HG02571 (cell line): Measurements from ENCODE around the gene ACOXL.
"Not testable (repeated sequence)": the region's sequence is repeated elsewhere in the genome, so short reads cannot be mapped to it uniquely, and the experiment has no call there.

Source experiments
- ATAC-seq: cut with Tn5 transposase; IDR thresholded peaks from one replicate; pipeline ENCODE4 v1.9.1; 2021; ENCODE audit warnings: mild to moderate bottlenecking, moderate library complexity; ENCODE audit not compliant: unreplicated experiment

ACOXL gene

DNA sequence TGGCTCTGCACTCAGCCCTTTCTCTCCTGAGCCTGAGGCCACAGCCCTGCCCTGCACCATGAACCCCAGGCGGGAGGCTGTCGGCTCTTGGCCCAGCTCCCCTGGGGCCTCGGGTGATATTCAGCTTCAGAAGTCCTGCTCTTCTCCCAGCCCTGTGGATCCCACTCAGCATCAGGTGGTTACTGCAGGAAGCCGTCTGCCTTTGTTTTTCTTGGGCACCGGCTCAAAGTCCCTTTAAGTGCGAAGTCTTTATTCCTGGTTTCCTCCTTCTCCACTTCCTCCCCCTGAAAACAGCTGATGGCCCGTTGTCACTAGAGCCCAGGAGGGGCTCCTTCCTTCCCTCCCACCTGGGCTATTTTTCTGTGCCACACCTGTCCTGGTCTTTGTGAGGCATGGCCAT, 226.8 kb downstream of the ACOXL start:
- no peak for ATAC-seq

DNA sequence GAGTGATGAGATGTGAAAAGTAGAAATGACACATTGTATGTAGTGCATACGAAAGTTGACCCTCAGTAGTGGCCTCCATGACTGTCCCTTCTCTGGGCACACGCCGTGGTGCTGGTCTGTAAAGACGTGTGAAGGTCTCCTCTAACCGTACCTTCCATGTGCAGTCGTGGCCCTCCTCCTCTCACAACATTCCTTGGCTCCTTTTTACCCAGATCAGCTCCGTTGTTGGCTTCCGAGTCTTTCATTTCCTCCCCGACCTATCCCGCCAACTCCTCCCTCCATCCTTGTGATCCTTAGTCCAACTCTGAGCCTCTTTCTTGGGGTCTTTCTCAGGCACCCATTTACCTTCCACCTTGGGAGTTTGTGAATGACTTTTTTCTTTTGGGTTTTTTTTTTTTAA, 227.9 kb downstream of the ACOXL start:
- no peak for ATAC-seq

DNA sequence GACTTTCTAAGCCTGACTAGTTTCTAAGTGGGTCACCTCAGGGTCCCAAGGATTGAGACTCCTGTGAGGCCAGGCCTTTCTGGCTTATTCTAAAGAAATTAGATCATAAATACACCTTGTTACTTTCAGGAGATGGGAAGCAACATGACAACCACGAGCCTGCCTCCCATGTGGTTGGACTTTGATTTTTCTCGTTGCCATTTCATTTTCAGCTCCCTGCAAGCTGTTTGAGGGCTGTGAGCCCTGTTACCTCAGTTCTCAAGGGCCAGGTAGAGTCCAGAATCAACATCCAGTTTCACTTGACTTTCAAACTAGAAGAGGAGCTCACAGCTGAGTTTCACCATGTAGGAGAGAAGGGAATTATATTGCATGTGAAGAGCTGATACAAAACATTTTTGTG, 228.6 kb downstream of the ACOXL start:
- ATAC-seq = no peak

DNA sequence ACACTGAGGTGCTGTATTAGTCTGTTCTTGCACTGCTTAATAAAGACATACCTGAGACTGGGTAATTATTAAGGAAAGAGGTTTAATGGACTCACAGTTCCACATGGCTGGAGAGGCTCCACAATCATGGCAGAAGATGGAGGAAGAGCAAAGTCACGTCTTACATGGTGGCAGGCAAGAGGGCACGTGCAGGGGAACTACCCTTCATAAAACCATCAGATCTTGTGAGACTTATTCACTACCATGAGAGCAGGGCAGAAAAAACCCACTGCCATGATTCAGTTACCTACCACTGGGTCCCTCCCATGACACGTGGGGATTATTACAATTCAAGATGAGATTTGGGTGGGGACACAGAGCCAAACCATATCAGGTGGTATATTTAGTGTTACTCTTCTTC, 229.3 kb downstream of the ACOXL start:
- not testable (repeated sequence) for ATAC-seq

DNA sequence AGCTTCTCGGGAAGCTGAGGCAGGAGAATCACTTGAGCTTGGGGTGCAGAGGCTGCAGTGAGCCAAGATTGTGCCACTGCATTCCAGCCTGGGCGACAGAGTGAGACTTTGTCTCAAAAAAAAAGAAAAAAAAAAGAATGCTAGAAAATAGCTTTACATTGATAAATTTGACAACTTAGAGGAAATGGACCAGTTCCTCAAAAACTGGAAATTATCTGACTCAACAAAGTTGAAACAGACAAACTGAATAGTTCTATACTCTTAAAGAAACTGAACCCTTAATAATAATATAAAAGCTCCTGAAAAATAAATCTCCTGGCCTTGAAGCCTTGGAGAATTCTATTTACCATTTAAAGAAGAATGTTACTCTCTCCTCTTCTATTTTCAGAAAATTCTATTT, 237.3 kb downstream of the ACOXL start:
- no peak for ATAC-seq

DNA sequence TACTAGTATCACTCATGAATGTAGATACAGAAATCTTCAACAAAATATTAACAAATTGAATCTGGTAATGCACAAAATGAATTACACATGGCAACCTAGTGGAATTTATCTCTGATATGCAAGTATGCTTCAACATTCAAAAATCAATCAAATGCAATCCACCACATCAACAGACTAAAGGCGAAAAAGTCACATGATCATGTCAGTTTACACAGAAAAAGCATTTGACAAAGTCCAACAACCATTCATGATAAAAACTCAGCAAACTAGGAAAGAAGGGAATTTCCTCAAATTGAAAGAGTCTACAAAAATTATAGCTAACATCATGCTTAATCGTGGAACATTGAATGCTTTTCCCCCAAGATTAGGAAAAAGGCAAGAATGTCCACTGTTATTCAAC, 237.8 kb downstream of the ACOXL start:
- no peak for ATAC-seq

DNA sequence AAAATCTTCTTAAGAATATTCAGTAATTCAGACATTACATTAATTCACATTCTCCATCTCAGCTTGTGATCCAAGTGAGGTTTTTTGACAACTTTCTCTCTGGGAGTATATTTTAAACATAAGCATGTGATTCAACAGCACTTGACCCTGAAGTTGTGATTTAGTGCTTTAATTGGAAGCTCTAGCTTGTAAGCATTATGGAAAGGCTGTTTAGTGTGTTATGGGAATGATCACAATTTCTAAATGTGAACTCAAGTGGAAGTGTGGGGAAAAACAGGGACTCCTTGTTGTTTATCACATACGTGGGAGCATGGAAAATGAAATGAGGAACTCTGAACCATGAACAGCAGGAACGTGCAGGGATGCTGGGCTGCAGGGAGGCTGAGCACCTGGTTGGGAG, 239.4 kb downstream of the ACOXL start:
- ATAC-seq = no peak

DNA sequence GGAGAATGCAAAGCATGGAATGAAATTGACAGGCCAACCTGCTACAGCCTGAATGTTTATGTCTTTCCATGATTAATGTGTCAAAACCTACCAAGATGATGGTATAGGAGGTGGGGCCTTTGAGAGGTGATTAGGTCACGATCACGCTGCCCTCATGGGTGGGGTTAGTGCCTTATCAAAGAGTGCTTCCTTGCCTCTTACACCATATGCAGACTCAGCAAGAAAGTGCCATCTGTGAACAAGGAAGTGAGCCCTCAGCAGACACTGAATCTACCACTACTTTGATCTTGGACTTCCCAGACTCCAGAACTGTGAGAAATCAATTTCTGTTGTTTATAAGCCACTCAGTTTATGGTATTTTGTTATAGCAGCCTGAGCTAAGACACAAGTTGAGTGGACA, 240.9 kb downstream of the ACOXL start:
- no peak for ATAC-seq

DNA sequence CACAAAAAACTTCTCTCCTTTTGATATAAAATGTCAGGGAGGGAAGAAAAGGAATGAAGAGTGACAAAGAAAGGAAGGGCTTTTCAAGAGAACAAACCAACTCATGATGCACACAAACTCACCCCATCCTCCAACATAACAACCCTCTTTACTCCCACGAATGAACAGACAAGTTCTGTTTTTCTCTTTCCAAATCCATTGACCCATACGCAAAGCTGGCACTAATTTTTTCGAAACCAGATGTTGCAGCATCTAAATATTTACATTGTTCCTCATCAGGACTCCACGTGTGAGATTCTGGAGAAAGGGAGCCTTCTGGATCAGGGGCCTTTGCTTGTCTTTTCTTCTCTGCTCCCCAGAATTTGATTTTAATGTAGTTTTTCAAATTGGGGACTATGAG, 245.0 kb downstream of the ACOXL start:
- ATAC-seq = no peak

DNA sequence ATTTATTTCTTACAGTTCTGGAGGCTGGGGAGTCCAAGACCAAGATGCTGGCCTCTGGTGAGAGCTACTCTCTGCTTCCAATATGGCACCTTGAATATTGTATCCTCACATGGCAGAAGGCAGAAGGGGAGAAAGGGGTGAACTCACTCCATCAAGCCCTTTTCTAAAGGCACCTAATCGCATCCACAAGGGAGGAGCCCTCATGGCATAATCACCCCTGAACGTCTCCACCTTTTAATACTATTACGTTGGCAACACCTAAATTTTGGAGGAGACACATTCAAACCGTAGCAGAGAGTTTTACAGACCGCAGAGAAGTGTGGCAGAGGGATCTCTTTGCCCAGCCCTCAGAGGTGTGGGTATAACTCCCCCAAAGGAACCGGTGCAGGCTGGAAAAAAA, 245.8 kb downstream of the ACOXL start:
- no peak for ATAC-seq

DNA sequence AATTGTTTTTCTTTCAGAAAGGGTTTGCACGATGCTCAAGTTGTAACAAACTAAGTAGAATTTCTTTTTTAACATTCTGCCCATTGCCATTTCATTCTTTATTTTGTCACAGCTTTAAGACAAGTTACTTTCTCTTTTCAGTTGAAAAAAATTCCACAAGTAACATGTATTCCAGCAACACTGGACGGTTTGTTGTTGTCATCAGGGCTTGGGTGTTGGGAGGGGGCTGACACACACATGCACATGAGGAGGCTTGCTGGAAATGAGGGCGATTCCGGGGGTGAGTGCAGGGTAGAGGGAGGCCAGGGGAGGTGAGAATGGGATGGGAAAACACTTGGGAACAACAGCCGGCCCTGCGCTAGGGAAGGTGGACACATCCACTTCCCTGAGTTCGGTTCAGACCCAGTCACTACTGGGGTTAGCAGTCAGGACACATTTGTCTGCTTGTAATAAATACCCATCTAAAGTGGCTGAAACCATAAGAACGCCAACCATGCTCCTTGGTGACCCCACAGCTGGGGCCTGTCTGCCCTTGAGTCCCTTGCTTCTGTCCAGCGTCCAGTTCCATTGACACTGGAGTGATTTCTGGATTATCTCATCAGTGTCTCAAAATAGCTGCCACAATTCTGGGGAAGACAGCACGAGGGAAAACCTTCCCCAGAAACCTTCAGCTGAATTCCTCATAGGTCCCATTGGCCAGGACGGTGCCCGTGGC, 246.5 kb downstream of the ACOXL start:
- no peak for ATAC-seq

DNA sequence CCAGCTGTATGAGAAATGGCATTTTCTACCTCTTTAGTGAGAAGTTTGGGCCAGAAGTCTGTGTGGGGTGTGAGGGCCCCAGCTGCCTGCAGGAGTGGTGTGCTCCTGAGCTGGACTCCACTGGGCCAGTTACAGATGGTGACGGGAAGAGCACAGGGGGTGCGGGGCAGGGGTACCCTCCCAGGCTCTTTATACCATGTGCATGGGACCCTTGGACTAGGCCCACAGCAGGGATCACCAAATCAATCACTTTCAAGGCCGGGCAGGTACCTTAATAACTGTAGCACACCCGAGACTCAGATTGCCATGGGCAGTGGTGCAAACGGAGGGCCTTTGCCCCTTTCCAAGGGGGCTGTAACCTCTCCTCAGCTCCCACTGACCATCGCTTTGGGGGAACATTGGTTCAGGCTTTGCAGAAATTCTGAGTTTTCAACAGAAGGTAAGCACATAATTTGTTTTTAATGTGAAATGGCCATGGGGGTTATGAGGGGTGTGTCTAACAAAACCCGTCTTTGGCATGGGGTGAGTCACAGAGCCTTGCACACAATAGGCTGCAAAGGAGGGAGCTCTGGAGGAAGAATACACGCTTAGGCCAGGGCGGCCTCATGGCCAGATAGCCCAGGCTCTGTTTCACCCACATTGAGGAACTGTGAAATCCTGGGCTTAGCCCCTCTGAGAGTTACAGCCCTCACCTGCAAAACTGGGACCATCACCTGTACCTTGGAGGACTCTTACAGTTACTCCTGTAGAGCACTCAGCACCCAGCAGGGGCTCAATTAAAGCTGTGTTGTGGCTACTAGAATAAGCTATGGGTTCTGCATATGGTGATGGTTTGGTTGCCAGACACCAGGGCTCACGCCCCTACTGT, 247.3 kb downstream of the ACOXL start:
- no peak for ATAC-seq

DNA sequence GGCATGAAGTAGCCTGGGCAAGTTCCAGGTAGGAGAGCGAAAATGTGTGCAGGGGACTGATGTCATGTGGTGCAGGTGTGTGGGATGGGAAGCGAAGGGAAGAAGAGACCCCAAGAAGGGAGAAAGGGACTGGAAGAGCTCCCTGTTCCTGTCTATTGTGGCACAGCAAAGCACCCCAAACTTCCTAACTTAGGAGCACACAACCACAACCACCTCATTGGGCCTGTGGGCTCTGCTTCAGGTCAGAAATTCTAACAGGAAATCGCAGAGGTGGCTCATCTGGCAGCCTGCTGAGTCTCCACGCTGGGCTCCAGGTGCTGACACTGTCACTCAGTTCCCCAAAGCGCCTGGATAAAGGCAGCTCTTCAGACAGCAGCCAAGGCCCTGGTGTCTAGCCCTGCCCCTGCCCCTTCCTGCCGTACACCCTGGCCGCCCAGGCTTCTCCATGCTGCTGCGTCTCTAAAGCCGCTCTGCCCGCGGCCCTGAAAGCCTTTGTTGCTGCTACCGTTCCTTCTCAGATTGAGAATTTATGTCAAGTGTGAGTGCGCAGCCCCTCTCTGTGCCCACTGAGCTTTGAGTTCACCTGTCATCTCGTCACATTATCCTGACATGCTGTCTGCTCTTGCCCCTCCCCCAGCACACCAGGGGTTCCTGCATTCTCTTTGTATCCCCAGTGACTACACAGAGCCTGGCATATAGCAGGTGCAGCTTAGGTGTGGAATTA, 248.1 kb downstream of the ACOXL start:
- ATAC-seq = no peak

DNA sequence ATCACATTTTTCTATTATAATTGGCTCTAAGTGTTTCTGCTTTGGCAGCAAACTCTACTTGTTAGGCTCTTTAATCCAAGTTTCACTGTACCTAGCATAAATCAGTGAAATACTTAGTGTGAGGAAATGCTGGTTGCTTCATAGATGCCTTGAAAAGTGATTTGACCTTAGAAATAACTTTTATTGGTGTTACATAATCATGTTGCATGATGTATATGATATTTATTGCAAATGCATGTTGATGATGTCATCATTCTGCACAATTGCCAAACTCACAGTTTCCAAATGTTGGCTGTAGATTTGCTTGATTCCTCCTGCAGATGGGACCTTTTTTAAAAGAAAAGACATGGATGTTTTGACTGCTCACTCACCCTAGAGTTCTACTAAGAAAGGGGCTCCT, 250.8 kb downstream of the ACOXL start:
- ATAC-seq = no peak

DNA sequence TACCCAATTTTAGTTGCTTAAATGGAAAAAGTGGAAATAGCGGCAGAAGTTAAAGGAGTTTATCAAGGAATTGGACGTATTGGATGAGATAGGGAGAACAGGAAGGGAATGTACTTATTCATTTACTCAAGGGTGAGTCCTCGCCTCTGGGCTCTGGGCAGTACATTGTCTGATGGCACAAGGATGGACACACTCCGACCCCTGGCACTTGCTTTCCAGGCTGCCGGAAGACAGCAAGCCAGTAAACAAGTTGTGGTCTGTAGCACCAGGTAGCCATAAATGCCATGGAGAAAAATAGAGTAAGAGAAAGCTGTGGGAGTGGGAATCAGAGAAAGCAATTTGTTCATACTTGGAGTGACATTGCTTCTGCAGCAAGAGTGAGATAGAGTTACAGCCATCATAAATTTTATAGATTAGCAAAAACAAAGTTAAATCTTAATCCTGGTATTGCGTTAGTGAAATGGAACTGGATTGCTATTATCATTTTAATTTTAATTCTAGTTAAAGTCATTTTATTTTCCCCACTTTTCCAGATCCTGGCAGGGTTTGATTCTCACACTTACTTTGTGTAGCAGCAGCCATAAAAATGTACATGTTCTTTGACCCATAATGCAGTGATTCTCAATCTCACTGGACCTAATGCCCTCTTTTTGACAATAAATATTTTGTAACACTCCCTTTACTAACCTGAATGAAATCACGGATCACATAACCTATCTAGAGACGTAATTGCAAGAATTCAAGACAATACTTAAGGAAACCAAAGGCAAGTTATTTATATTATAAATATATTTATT, 252.5 kb downstream of the ACOXL start:
- no peak for ATAC-seq

DNA sequence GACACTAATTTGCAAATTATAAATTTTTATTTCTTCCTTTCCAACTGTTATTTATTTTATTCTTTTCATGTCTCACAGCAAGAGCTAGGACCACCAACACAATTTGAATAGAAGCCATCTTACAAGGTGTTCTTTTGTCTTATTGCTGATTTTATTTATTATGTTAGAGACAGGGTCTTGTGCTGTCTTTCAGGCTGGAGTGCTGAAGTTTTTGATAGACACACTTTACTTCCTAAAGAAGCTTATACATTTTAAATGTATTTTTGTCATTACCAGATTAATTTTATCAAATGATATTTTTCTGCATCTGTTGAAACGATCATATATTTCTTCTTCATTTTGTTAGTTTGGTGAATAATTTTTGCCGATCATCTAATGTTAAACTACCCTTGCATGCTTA, 258.1 kb downstream of the ACOXL start:
- no peak for ATAC-seq

DNA sequence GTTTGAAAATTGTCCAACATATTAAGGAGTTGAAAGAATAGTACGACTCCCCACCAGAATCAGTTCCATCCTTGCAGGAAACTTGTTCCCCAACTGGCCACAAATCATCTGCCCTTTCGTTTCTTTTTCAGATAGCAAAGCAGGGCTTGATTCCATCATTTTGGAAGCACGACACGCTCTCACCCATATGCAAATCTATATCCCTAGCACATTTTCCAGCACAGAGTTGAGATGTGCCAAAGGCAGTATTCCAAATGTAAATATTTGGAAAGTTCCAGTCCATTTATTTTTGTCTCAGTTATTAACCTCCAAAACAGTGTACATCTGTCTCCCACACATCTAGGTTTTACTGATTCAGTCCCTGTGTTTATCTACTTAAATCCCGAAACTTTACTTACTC, 259.5 kb downstream of the ACOXL start:
- ATAC-seq = no peak

DNA sequence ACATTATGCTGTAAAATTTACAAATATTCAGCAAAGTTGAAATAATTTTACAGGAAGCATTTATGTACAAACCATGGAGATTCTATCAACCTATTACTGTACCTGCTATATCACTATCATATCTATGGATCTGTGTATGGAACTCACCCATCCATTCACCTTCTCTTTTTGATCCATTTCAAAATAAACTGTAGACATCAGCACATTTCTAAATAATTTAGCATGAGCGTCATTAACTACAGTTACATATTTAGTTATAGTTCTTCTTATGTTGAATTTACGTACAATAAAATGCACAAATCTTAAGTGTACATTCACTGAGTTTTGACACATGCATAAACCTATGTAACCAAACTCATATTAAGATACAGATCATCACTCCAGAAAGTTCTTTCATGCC, 260.5 kb downstream of the ACOXL start:
- ATAC-seq = no peak

DNA sequence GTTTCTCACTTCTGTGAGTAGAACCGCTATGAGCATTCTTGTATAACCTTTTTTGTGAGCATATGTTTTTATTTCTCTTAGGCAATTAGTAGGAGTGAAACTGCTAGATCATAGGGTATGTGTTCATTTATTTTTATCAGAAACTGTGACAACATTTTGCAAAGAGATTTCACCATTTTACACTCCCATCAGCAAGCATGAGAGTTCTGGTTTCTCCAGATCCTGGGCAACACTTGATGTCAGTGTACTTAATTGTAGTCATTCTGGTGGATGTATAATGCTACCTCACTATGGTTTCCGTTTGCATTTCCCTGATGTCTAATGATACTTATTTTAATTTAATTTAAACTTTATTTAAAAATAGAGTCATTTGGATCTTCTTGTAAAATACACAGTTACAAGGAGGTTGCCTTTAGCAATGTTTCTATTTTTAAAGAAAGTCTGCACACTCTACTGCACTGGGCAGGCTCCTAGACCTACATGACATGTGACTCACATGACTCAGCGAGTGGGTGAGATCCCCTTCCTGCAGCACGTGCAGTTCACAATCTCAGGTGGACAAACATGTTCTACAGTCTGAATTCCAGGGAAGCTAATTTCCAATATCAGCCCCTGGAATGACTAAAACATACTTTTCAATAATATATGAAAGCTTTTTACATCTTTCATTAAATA, 261.3 kb downstream of the ACOXL start:
- ATAC-seq = no peak

DNA sequence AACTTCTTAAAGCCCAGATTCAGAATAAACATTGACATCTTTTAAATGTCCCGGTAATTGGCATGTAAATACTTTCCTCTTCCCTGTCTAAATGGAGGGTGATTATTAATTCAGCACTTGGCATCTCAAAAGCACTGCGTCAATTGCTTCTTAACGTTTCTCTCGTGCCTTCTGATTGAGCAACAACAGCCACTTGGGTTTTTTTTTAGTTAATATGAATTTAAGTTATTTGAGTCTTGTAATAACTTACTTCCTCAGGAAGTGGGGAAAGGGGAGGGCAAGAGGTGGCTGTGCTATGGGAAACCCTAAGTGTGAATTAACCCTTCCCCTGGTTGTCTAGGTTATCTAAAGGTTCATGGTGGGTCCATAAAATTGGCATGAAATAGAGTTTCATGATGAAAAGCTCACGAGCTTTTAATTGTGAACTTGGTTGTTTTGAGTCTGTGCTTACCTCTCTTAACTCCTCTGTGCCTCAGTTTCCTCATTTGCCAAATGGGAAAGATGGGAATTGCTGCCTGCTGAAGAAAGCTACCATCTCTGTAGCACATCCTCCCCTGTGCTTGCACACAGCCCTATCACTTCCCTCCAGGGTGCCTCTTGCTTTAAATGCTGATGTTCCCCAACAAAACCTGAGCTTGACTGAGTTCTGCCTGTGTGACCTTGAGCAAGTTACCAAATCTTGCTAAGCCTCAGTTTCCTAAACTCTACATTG, 262.0 kb downstream of the ACOXL start:
- ATAC-seq = no peak
